Raji (cell line): ENCODE data around the gene GIMAP7.

ENCODE experiments used
- POLR2A ChIP-seq: IDR thresholded peaks from 2 replicates; pipeline ENCODE4 v1.6.1; 2011; ENCODE audit warnings: low read depth, low read length, control low read depth; ENCODE audit not compliant: insufficient read depth

Gene GIMAP7

GRCh38 chr7:150507947-150508602 is 6.6 kb upstream of the GIMAP7 start:
- TF ChIP-seq POLR2A: no peak

- TF ChIP-seq POLR2A: no peak
These were observed 3.6 kb upstream of the GIMAP7 start for GRCh38 chr7:150511048-150511447.

GRCh38 chr7:150513758-150514157 is 914 bp upstream of the GIMAP7 start:
- no peak for TF ChIP-seq POLR2A

DNA sequence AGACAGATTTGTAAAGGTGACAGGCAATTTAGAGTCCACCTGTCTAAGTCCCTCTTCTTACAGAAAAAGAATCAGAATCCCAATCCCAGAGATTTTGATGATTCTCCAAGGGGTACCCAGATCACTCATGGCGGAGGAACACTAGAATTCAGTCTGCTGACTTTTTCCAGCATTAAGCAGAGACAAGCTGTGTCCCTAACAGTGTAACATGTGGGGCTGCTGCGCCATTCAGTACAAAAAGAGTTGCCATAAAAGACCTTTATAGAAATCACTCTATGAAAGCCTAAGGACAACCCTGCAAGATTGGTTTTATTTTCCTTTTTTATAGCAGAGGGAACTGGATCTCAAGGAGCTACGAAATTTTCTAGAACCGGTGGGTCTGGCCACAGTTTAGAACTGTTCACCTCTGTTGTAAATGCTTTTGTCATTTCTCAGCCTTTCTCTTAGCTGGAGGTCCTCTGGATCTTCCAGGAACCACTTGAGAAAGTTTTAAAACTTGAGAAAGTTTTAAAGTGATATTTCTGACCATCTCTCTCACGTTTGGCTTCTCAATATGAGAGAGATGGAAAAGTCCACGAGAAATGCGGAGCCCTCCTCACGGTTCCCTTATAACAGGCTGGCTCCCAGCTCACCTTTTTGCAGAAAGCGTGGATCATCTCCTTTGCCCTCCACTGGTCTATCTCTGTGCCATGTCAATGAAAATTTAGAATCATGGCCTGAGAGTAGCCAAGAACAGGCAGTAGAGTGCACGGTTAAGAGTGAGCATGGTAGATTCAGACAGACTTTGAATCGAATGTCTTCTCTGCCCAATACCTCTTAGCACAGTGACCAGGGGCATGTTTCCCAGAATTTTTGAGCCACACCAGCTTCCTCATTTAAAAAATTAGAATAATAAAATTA is 826 bp downstream of the GIMAP7 start:
- no peak for TF ChIP-seq POLR2A

DNA sequence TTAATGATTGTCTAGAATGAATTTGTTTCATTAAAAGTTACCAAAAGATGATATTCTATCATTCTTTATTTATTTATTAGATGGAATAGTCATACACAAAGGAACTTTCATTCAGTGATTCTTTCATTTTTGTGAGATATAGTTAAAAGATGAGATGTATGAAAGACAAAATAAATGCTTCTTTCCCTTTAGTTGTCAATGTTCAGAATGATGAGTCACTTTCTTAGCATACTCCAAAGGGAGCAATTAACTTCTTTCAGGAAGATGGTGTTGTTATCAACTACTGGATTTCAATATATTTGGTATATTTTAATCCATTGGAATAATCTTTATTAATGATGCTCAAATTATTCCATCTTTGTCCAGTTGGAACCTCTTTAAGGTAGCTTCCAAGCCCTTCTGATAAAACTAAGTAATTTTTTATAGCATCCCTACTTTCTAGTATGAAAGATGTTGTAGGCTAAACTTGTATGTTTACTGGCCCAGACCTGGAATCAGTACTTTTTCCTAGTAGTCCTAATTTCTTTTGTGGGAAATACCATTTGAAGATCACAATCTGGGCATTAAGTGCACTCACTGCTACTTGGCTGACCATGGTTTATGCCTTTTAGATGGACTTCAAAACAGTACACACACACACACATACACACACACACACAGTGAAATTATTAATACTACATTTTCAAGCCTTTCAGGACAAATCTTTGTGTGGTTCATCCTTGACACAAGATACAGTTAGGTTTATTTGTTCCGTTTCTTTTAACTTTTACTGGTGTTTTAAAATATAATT is 2.5 kb downstream of the GIMAP7 start:
- TF ChIP-seq POLR2A: no peak

- no peak for TF ChIP-seq POLR2A
These were observed 4.6 kb downstream of the GIMAP7 start for GRCh38 chr7:150519310-150519709.

DNA sequence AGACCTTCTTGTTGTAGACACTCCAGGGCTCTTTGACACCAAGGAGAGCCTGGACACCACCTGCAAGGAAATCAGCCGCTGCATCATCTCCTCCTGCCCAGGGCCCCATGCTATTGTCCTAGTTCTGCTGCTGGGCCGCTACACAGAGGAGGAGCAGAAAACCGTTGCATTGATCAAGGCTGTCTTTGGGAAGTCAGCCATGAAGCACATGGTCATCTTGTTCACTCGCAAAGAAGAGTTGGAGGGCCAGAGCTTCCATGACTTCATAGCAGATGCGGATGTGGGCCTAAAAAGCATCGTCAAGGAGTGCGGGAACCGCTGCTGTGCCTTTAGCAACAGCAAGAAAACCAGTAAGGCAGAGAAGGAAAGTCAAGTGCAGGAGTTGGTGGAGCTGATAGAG is 5.5 kb downstream of the GIMAP7 start:
- TF ChIP-seq POLR2A: no peak

- TF ChIP-seq POLR2A: no peak
These were observed 9.3 kb downstream of the GIMAP7 start for GRCh38 chr7:150524018-150524417.

GRCh38 chr7:150531704-150532103 is 17.0 kb downstream of the GIMAP7 start:
- TF ChIP-seq POLR2A: no peak

DNA sequence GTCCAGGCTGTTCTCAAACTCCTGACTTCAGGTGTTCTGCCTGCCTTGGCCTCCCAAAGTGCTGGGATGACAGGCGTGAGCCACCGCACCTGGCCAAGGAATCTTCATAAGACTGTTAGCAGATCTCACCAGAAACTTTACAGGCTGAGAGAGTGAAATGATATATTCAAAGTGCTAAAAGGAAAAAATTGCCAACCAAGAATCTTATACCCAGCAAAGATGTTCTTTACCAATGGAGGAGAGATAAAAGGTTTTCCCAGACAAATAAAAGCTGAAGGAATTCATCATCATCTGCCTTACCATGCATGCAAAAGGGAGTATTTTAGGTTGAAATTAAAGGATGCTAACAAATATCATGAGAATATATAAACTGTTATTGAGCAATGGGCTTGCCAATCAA is 23.6 kb downstream of the GIMAP7 start:
- no peak for TF ChIP-seq POLR2A

GRCh38 chr7:150553163-150553562 is 38.5 kb downstream of the GIMAP7 start:
- no peak for TF ChIP-seq POLR2A

DNA sequence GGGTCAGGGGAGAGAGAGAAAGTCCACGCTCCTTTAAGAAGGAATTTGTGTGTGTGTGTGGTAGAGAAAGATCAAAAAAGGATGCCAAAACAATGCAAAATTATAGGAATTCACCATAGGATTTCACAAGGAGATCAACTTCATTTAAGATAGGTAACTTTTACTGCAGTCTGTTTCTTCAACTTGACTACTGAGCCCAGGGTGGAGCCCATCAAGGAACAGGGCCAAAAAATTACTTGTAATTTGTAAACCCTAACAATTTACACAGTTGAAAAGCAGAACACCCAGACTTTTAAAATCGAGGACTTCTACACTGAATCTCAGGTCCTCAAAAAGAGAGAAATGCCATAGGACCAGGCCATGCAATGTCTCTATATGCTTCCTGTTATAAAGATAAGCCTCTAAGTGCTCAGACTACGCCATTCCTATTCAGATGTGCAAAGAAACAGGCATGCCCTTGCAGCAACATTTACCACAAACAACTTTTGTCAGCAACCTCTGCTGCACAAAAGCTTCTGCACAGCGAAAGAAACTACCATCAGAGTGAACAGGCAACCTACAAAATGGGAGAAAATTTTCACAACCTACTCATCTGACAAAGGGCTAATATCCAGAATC is 42.0 kb downstream of the GIMAP7 start:
- TF ChIP-seq POLR2A: no peak

DNA sequence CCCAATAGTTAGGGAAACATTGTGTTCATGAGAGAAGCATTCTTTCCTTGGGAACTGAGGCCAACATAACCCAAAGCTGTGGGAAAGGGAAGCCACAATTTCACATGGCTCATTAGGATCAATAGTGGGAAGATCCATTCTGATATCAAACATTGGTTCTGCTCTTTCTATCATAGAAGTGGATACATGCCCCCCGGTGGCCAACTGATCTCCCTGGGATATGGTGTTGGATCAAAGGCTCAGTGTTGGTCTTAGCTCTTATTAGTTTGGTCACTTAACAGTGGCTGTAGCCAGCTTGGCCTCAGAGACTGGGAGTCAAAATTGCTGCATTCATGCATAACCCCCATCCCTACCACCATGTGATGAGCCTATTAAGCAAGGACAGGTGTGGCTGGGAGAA is 45.8 kb downstream of the GIMAP7 start:
- TF ChIP-seq POLR2A: no peak

DNA sequence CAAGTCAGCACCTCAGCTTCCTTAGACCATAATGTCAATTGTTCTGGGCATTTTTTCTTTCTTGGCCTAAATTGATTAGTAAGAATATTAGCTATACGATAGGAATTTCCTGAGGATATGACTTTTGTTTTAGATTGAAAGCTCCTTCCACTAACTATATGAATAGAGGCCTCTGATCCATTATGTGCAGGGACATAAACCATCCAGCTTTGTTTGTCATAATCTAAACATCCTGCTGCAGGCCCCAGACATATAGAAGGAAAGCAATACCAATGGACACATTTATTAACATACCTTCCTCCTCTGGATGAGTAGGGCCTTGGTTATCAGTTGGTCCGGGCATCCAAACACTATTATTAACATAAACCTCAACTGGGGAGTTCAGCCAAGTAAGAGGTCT is 48.2 kb downstream of the GIMAP7 start:
- TF ChIP-seq POLR2A: no peak

GRCh38 chr7:150564006-150564405 is 49.3 kb downstream of the GIMAP7 start:
- TF ChIP-seq POLR2A: no peak

DNA sequence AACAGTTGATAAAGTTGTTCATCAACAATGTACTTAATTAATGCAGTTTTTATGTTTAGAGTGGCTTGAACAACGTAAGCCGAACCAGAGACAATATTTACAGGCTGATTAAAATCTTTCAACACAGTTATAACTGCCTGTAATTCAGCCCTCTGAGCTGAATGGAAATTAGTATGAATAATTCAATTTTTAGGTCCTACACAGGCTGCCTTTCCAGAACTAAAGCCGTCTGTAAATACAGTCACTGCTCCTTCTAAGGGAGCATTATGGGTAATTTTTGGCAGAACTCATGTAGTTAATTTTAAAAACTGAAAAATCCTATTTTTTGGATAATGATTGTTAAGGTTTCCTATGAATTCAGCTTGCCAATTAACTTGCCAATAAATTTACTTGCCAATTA is 49.9 kb downstream of the GIMAP7 start:
- no peak for TF ChIP-seq POLR2A

GRCh38 chr7:150565239-150565638 is 50.6 kb downstream of the GIMAP7 start:
- no peak for TF ChIP-seq POLR2A
